ENCODE measurements around the gene PRKCE.

The PRKCE gene

GRCh38 chr2:45651415-45652089, at the start of gene PRKCE:
Gene PRKCE, plus strand, starts transcription at chr2:45651675.
- DNase-seq (ENCODE audit: low spot score), result peak; percentile 54

- no peak for DNase-seq (ENCODE audit: low spot score)
Measured at GRCh38 chr2:45602624-45603023, 48.9 kb upstream of the PRKCE start.

DNA sequence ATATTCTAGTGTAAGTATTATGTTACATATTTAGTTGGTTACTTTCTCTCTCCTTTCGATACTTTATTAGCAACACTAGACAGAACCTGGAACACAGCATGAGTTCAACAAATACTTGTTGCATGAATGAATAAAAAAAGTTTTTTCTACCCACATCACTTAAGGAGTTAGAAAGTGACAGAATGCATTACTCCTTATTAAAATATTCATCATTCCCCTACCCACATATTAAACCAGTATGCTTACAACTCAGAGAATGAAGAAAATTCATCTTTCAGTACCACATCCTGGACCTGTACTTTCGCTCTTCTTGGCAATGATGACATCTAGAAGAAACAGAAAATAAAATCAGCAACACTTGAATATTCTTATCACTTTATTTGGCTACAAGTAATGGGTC, 46.4 kb upstream of the PRKCE start:
- DNase-seq (ENCODE audit: low spot score), result no peak

- DNase-seq (ENCODE audit: low spot score), result no peak
Measured at GRCh38 chr2:45606796-45607195, 44.7 kb upstream of the PRKCE start.

DNA sequence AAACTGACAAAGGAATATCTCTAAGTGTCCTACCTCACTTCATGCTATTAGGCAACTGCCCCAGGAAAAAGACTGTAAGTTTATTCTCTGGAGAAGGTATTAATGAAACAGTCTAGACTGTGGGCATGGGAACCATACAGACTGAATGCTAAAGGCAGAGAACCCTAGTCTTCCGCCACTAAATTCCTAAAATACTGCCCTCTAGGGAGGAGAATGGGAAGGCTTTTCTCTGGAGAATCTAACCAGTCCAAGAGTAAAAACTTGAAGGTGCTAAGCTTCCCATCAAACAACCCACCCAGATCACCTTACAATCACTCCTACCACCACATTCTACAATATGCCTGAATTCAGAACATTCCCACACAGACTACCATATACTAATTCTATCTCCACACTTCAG, 43.8 kb upstream of the PRKCE start:
- DNase-seq (ENCODE audit: low spot score), result no peak

- peak; percentile 70 for DNase-seq (ENCODE audit: low spot score)
Measured at GRCh38 chr2:45610281-45611019, 41.0 kb upstream of the PRKCE start.

- DNase-seq (ENCODE audit: low spot score), result peak; percentile 93
Measured at GRCh38 chr2:45611020-45611859, 40.2 kb upstream of the PRKCE start, which contains the start of gene SRBD1. Gene SRBD1, minus strand, starts transcription at chr2:45611267. Its CDS starts 5,826 bp downstream, at chr2:45605441.

GRCh38 chr2:45612285-45612684, 39.2 kb upstream of the PRKCE start:
- DNase-seq (ENCODE audit: low spot score), result no peak

- DNase-seq (ENCODE audit: low spot score), result no peak
Measured at GRCh38 chr2:45612731-45613130, 38.7 kb upstream of the PRKCE start.

DNA sequence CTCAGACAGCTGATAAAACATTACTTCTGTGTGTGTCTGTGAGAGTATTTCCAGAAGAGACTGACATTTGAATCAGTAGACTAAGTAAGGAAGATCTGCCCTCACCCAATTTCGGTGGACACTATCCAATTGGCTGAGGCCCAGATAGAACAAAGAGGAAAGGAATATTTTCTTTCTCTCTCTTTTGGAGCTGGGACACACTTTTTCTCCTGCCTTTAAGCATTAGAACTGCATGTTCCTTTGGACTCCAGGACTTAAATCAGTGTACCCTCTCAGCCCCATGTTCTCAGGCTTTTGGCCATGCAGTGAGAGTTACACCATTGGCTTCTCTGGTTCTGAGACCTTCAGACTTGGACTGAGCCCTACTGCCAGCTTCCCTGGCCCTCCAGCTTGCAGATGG, 37.1 kb upstream of the PRKCE start:
- DNase-seq (ENCODE audit: low spot score), result peak; percentile 11

DNA sequence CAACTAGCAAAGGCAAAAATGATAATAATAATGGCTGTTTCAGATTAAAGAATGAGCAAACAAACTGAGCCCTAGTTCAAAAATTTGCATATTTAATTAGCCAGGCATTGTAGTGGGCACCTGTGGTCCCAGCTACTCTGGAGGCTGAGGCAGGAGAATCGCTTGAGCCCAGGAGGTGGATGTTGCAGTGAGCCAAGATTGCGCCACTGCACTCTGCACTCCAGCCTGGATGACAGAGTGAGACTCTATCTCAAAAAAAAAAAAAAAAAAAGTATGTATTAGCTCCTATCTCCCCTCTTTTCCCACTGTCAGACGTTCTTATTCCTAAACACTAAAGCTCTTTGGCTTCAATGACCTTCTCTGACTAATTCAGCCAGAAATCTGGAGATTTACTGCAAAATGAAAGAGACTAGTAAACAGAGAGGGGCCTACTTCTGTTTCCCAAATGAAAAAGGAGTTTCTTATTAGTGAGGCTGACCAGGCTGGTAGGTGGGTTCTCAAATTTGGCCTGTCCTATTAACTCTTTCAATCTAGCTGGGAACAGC, 36.5 kb upstream of the PRKCE start:
- DNase-seq (ENCODE audit: low spot score), result no peak

DNA sequence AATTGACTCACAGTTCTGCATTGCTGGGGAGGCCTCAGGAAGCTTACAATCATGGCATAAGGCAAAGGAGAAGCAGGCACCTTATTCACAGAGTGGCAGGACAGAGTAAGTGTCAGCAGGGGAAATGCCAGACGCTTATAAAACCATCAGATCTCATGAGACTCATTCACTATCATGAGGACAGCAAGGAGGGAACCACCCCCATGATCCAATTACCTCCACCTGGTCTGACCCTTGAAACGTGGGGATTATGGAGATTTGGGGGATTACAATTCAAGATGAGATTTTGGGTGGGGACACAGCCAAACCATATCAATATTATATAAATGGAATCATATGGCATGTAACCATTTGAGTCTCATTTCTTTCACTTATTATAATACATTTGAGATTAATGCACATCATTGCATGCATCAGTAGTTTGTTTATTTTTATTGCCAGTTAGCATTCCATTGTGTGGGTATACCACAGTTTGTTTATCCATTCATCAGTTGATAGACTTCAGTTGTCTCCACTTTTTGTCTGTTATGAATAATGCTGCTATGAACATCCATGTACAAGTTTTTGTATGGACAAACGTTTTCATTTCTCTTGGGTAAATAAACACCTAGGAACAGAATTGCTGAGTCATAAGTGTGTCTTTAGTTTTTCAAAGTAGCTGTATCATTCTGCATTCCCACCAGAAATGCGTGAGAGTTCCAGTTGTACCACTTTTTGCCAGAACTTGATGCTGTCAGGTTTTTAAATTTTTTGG, 34.6 kb upstream of the PRKCE start:
- DNase-seq (ENCODE audit: low spot score), result no peak

- DNase-seq (ENCODE audit: low spot score), result no peak
Measured at GRCh38 chr2:45617496-45617895, 34.0 kb upstream of the PRKCE start.

GRCh38 chr2:45622336-45623075, 29.0 kb upstream of the PRKCE start:
- no peak for DNase-seq (ENCODE audit: low spot score)

DNA sequence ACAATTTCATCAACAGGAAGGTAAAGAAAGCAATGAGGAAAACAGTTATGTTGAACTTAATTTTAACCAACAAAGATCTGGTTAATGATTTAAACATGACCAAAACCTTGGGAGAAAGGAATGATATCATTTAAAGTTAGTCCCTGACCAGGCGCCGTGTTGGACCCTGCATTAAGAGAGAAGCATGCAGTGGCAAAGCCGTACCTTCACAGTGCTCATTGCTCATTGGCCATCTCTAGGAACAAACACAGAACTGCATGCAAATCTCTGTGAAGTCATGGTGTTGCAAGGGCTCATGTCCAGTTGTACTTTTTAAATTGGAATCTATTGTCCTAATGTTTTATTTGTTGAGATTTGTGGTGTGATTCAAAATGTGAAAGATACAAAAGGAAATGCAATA, 28.4 kb upstream of the PRKCE start:
- DNase-seq (ENCODE audit: low spot score), result no peak

- no peak for DNase-seq (ENCODE audit: low spot score)
Measured at GRCh38 chr2:45625824-45626223, 25.7 kb upstream of the PRKCE start.

DNA sequence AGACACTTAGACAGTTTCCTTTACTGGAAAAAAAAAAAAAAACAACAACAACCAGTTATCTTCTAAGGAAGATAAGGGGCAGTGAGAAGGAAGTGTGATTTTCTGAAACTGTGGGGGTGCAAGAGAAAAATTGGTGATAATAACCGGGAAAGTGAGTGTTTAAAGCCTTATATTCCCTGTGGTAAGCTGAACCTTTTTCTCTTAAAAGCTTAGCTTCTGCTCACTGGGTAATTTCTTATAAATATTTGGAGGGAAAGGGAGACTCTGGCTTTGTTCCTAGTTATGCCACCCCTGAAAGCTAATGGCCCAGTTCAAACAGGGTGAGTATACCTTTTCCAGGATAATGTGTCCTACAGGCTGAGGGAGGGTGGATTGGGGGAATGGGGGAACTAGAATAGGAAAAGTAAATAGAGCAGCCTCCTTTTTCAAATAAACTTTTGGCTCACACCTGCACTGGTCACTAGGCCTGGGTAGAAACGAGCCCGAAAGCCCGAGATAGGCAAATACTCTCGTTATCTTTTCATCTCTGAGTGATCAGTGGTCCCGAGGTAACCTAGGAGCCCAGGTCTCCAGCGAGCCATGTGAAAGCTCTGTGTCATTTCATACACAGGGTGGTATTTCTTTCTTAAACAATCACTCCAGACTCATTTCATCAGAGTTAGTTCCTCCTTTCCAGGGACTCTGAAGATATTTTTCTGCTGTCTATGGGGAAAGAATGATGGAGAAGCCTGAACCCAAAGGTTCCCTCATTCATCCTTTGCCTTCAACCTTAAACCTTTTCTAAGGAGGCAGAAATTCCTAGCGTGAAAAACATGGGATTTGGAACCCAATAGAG, 24.9 kb upstream of the PRKCE start:
- DNase-seq (ENCODE audit: low spot score), result no peak

- DNase-seq (ENCODE audit: low spot score), result no peak
Measured at GRCh38 chr2:45627911-45628310, 23.6 kb upstream of the PRKCE start.

DNA sequence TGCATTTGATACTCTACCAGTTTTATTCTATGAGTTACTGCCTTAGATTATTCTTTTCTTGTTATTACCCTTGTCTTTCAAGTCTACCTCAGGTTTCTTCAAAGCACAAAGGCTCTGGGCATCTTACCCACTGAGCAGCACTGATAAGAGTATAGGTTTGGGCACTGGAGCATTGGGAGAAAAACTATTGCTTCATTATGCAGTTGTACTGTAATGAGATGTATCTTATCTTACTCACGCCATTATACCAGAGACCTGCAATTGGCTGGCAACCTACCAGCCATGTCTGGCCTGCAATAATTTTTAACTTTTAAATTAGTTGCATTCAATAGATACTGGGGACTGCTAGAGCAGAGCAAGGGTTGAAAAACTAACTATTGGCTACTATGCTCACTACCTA, 21.5 kb upstream of the PRKCE start:
- DNase-seq (ENCODE audit: low spot score), result no peak

DNA sequence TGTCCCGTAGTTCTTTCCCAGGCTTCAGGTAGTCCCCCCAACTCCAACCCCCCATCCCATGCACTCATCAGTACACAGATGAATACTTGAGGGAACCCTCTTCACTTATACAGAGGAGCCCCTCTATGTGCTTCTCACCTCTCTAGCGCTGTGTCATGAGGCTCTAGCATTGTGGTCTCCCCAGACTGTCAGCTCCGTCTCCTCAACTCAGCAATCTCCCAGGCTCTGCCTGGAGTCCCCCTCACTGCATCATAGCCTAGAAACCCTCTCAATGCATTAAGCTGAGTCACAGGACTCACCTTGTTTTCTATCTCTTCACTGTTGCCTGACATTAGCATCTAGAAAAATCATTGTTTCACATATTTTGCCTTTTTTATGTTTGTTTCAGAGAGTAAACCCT, 20.2 kb upstream of the PRKCE start:
- DNase-seq (ENCODE audit: low spot score), result no peak
